HL-60 (cell line): Measurements from ENCODE around the gene ALOX12.

Source experiments
- DNase-seq, 2 experiments: peaks; one replicate each; pipeline ENCODE4 v3.0.0-alpha.2; 2010 to 2020; ENCODE audit warnings: low read depth in 1 of 2, low spot score in 1 of 2
- H3K27ac ChIP-seq: fragments of 250-450 bp; sonication (Bioruptor Pico); replicated peaks from 2 replicates; pipeline ENCODE4 v1.5.1; 2020; ENCODE audit warnings: mild to moderate bottlenecking, moderate library complexity
- H3K27me3 ChIP-seq: fragments of 250-450 bp; sonication (Bioruptor Pico); 2 replicates; pipeline ENCODE4 v1.5.1; 2021; ENCODE audit warnings: mild to moderate bottlenecking, moderate library complexity; ENCODE audit not compliant: insufficient read depth, poor library complexity, severe bottlenecking
- H3K4me3 ChIP-seq: replicated peaks from 2 replicates; pipeline ENCODE4 v1.5.1; 2011; ENCODE audit warnings: mild to moderate bottlenecking, control low read depth, low read length; ENCODE audit not compliant: insufficient read depth
- GABPA ChIP-seq: IDR thresholded peaks from 2 replicates; pipeline ENCODE4 v1.6.1; 2012; ENCODE audit warnings: low read depth
- POLR2AphosphoS5 ChIP-seq: IDR thresholded peaks from 2 replicates; pipeline ENCODE4 v1.6.1; 2012; ENCODE audit warnings: low read depth
- SPI1 ChIP-seq: IDR thresholded peaks from 2 replicates; pipeline ENCODE4 v1.6.1; 2012; ENCODE audit warnings: low read depth, mild to moderate bottlenecking, borderline replicate concordance
- TF ChIP-seq, protein P1 (sequence below): IDR thresholded peaks from 2 replicates; pipeline ENCODE4 v1.6.1; 2012; ENCODE audit warnings: low read depth; ENCODE audit not compliant: insufficient replicate concordance
- TF ChIP-seq, protein P2 (sequence below): IDR thresholded peaks from one replicate; pipeline ENCODE4 v1.5.1; 2011; ENCODE audit warnings: low read length, control low read depth, inconsistent platforms; ENCODE audit not compliant: insufficient read depth

The ALOX12 gene

DNA sequence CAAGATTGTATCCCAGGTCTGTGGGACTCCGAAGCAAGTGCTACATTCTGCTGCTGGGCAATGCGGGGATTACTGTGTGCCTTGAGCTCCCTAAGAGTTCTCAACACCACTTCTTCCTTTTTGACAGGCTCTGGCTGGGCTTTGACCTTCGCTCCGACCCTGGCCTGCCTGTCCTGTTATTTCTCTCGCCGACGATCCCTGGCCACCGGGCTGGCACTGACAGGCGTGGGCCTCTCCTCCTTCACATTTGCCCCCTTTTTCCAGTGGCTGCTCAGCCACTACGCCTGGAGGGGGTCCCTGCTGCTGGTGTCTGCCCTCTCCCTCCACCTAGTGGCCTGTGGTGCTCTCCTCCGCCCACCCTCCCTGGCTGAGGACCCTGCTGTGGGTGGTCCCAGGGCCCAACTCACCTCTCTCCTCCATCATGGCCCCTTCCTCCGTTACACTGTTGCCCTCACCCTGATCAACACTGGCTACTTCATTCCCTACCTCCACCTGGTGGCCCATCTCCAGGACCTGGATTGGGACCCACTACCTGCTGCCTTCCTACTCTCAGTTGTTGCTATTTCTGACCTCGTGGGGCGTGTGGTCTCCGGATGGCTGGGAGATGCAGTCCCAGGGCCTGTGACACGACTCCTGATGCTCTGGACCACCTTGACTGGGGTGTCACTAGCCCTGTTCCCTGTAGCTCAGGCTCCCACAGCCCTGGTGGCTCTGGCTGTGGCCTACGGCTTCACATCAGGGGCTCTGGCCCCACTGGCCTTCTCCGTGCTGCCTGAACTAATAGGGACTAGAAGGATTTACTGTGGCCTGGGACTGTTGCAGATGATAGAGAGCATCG, 42.4 kb downstream of the ALOX12 start:
- H3K27me3 ChIP-seq = peaks cover under 1% of the 10 kb centered on the region
- no peak overlapping the region for H3K27ac ChIP-seq
- DNase-seq = no peak
- H3K4me3 ChIP-seq = no peak overlapping the region
- TF ChIP-seq, protein P1, sequence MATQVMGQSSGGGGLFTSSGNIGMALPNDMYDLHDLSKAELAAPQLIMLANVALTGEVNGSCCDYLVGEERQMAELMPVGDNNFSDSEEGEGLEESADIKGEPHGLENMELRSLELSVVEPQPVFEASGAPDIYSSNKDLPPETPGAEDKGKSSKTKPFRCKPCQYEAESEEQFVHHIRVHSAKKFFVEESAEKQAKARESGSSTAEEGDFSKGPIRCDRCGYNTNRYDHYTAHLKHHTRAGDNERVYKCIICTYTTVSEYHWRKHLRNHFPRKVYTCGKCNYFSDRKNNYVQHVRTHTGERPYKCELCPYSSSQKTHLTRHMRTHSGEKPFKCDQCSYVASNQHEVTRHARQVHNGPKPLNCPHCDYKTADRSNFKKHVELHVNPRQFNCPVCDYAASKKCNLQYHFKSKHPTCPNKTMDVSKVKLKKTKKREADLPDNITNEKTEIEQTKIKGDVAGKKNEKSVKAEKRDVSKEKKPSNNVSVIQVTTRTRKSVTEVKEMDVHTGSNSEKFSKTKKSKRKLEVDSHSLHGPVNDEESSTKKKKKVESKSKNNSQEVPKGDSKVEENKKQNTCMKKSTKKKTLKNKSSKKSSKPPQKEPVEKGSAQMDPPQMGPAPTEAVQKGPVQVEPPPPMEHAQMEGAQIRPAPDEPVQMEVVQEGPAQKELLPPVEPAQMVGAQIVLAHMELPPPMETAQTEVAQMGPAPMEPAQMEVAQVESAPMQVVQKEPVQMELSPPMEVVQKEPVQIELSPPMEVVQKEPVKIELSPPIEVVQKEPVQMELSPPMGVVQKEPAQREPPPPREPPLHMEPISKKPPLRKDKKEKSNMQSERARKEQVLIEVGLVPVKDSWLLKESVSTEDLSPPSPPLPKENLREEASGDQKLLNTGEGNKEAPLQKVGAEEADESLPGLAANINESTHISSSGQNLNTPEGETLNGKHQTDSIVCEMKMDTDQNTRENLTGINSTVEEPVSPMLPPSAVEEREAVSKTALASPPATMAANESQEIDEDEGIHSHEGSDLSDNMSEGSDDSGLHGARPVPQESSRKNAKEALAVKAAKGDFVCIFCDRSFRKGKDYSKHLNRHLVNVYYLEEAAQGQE = no peak
- TF ChIP-seq, protein P2, sequence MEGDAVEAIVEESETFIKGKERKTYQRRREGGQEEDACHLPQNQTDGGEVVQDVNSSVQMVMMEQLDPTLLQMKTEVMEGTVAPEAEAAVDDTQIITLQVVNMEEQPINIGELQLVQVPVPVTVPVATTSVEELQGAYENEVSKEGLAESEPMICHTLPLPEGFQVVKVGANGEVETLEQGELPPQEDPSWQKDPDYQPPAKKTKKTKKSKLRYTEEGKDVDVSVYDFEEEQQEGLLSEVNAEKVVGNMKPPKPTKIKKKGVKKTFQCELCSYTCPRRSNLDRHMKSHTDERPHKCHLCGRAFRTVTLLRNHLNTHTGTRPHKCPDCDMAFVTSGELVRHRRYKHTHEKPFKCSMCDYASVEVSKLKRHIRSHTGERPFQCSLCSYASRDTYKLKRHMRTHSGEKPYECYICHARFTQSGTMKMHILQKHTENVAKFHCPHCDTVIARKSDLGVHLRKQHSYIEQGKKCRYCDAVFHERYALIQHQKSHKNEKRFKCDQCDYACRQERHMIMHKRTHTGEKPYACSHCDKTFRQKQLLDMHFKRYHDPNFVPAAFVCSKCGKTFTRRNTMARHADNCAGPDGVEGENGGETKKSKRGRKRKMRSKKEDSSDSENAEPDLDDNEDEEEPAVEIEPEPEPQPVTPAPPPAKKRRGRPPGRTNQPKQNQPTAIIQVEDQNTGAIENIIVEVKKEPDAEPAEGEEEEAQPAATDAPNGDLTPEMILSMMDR = no peak
- TF ChIP-seq GABPA = no peak
- no peak for TF ChIP-seq POLR2AphosphoS5
- TF ChIP-seq SPI1 = no peak

DNA sequence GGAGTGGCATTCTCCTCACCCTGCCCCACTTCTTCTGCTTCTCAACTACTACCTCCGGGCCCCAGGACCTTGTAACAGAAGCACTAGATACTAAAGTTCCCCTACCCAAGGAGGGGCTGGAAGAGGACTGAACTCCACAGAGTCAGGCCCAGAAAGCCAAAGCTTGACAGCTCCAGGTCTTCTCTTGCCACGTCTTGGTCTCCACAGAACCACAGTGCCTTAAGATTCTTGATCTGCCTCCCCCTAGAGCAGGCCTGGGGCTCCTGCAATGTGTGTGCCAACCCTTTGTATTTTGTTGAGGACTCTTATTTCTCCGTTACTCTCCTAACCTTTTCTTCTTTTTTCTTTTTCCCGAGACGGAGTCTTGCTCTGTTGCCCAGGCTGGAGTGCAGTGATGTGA, 44.0 kb downstream of the ALOX12 start:
- TF ChIP-seq POLR2AphosphoS5 (no peak), SPI1 (no peak), GABPA (no peak)
- TF ChIP-seq, protein P1 = no peak
- TF ChIP-seq, protein P2 = no peak
- no peak for DNase-seq
- Histone ChIP-seq H3K27ac (no peak overlapping the region), H3K4me3 (no peak overlapping the region), H3K27me3 (peaks cover 9% of the 10 kb centered on the region)

DNA sequence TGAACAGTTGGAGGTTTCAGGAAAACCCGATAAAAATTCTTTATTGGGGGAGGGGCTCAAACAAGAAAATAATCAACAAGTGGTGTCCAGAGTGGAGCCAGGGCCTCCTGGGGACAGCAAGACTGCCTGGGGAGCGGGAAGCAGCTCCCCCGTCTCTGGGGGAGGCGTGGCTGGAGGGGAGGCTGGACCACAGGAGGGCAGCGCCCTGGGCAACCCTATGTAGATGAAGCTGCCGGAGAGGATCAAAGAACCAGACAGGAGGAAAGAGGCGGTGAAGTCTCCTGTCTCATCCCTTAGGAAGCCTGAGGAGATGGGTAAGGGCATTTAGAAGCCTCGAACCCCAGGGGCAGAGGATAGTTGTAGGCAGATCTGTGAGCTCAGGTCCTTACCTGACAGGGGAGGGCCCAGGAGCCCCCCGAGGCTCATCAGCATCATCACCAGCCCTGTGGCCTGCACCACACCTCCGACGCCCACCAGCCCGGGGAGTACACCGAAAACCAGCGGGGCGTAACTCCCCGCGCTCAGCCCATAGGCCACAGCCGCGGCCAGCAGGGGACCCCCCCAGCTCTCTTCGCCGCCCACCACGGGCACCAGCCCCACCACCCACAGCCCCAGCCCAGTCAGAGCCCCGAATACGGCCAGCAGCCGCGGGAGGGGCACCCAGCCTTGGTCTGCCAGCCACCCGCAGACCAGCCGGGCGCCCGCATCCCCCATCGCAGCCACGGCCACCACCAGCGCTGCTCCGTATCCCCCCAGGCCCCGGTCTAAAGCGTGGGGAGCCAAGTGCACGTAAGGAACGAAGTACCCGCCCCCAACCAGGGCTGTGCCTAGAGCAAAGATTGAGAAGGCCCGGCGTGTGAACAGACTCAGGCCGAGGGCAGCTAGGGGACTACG, 46.0 kb downstream of the ALOX12 start:
- TF ChIP-seq, protein P2 = no peak
- TF ChIP-seq SPI1 = no peak
- TF ChIP-seq, protein P1 = no peak
- TF ChIP-seq GABPA = no peak
- TF ChIP-seq POLR2AphosphoS5 = no peak
- Histone ChIP-seq H3K27ac (no peak overlapping the region), H3K4me3 (no peak overlapping the region), H3K27me3 (peaks cover 12% of the 10 kb centered on the region)
- DNase-seq = no peak
